GM12873 (cell line): ENCODE results near the gene ARL15.

ENCODE experiments used
- CTCF ChIP-seq: IDR thresholded peaks from 2 replicates; pipeline ENCODE4 v1.5.1; 2012; ENCODE audit warnings: low read depth, mild to moderate bottlenecking, moderate library complexity, low read length, control low read depth; ENCODE audit not compliant: insufficient read depth; ENCODE audit errors: missing control alignments

The ARL15 gene

GRCh38 chr5:54311176-54311677 is 854 bp upstream of the ARL15 start:
- no peak for TF ChIP-seq CTCF

GRCh38 chr5:54309691-54310432 is 511 bp downstream of the ARL15 start:
- TF ChIP-seq CTCF: no peak

- no peak for TF ChIP-seq CTCF
Measured at GRCh38 chr5:54309276-54309675, 1.1 kb downstream of the ARL15 start.

GRCh38 chr5:54307583-54307982 is 2.8 kb downstream of the ARL15 start:
- TF ChIP-seq CTCF: no peak

GRCh38 chr5:54306893-54307292 is 3.5 kb downstream of the ARL15 start:
- TF ChIP-seq CTCF: no peak

- TF ChIP-seq CTCF: no peak
Measured at GRCh38 chr5:54305737-54306136, 4.6 kb downstream of the ARL15 start.

GRCh38 chr5:54304040-54304439 is 6.3 kb downstream of the ARL15 start:
- no peak for TF ChIP-seq CTCF
